GM18505 (cell line): ENCODE measurements around the gene ASTN2.
A peak's percentile ranks its signal among the peaks of the same experiment; 100 is the strongest.

Experiments
- ATAC-seq: cut with Tn5 transposase; IDR thresholded peaks from one replicate; pipeline ENCODE4 v1.9.1; 2021; ENCODE audit not compliant: unreplicated experiment
- POLR2A ChIP-seq: IDR thresholded peaks from 4 replicates; pipeline ENCODE4 v1.6.1; 2011; ENCODE audit warnings: borderline replicate concordance; ENCODE audit not compliant: insufficient read depth, insufficient read length; ENCODE audit errors: extremely low read depth

Gene ASTN2

GRCh38 chr9:116594547-116594946, 820.3 kb downstream of the ASTN2 start:
- no peak for ATAC-seq
- no peak for TF ChIP-seq POLR2A

- ATAC-seq: no peak
- no peak for TF ChIP-seq POLR2A
These were observed 821.9 kb downstream of the ASTN2 start for GRCh38 chr9:116592970-116593369.

- no peak for TF ChIP-seq POLR2A
- ATAC-seq: no peak
These were observed 825.2 kb downstream of the ASTN2 start for GRCh38 chr9:116589392-116590354.

DNA sequence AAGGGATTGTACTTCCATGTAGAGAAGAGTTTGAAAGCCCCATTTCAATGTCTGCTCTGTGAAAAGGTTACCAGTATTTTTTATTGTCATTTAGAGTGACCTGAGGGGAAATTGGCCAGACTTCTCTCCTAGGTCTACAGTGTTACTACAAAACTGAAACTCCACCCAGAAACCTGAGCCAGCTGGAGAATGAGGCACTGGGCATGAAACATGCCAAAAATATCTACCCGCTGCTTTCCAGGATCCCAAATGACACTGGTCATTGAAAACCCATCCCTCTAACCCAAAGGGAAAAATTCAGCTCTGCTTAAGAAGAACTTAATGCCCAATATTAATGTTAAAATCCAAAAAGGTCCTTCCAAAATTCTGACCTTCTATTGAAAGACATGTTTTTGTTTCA, 826.9 kb downstream of the ASTN2 start:
- ATAC-seq: no peak
- TF ChIP-seq POLR2A: no peak

DNA sequence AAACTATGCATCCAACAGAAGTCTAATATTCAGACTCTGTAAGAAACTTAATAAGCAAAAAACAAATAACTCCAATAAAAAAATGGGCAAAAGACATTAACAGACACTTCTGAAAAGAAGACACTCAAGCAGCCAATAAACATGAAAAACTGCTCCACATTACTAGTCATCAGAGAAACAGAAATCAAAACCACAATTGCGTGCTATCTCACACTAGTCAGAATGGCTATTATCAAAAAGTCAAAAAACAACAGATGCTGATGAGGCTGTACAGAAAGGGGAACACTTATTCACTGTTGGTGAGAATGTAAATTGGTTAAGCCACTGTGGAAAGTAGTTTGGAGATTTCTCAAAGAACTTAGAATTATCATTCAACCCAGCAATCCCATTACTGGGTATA, 829.0 kb downstream of the ASTN2 start:
- TF ChIP-seq POLR2A: no peak

GRCh38 chr9:116585204-116585603, 829.7 kb downstream of the ASTN2 start:
- ATAC-seq: no peak
- TF ChIP-seq POLR2A: no peak

More for the DNA sequence above, 829.0 kb downstream of the ASTN2 start:
- ATAC-seq: no peak

DNA sequence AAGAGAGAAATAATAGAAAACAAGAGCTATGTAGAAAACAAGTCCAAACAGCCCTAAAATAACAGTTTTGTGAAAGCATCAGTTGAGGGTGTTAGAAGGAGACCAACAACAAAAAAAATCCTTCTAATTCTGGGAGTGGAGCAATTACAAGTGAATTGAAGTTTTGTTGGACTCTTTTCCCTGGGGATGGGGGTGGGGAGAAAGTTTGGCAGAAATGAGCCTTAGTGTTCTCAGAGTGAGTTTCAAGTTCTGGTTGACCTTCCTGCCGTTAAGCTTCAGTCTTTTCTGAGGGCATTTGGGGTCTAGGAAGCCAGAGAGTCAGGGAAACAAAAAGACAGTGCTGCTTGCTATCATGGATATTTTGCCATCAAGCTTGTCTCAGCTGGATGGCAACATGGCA, 834.0 kb downstream of the ASTN2 start:
- no peak for ATAC-seq
- no peak for TF ChIP-seq POLR2A

DNA sequence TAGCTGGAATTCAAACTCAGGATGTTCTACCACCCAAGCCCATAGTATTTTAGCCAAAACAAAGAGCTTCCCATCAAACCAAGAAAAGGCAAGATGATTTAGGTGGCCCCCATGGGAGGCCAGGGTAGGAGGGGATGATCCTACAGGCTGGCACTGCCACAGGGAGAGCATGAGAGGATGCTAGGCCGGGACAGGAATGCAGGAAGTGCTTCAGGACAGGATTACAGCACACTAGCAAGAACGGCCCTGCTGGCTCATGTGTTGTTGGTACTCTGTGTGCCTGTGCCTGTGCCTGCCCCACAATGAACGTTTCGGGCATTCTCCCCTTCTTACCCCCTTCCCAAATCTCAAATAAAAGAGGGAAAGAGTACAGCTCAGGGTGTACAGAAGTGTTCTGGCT, 838.5 kb downstream of the ASTN2 start:
- no peak for TF ChIP-seq POLR2A
- no peak for ATAC-seq

DNA sequence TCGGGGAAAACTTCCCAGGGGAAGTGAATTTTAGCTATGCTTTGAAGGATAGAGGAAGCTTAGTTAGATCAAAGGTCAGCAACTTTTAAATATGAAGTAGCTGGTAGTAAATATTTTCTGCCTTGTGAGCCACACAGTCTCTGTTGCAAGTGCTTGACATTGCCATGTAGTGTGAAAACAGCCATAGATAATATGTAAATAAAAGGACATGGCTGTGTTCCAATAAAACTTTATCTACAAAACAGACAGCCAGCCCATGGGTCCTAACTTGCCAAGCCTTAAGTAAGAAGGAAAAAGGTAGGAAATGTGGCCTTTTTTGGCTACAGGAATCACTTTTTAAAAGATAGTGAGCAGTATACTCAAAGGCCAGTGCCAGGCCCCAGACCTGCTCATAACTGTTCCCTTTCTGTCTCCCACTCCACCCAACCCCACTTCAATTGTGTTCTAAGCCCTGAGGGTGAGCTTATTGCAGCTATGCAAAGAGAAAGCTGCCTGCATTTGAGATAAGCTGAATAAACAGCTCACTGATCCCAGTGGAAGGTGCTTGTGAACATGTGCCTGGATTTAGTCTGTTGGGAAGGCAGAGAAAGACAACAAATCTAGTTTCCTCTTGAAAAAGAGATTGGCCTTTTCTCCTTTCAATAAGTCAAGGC, 840.7 kb downstream of the ASTN2 start:
- no peak for TF ChIP-seq POLR2A
- ATAC-seq: no peak

DNA sequence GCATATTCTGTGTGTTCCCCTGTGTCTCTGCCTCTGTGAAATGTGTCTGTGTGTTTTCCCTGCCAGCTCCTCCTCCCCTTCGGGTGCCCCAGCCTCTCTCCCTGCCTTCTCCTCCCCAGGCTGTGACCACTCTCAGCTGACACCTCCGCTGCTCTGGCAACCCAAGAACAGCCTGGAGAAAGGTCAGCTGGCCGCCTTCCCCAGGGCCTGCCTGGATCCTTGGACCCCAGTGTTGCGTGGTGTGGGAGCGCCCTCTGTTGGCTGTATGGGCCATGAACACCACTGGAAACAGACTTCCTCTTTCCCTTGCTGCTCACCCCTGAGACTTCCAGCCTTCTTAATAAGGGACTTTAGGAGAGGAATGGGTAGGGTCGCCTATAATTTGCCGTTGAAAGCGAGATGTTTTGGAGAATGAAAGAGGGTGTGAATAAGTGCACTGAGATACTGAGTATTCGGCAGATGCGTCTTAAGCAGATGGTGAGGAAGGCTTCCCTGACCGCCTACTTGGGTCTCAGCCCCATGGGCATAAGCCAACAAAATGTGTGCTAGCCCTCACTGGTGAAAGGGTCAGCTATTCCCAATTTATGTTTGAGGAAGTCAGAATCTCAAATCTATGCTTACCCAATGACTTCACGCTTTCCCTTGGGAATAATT, 842.6 kb downstream of the ASTN2 start:
- peak; percentile 70 for ATAC-seq
- TF ChIP-seq POLR2A: no peak

- no peak for ATAC-seq
- TF ChIP-seq POLR2A: no peak
These were observed 845.7 kb downstream of the ASTN2 start for GRCh38 chr9:116569111-116569510.

DNA sequence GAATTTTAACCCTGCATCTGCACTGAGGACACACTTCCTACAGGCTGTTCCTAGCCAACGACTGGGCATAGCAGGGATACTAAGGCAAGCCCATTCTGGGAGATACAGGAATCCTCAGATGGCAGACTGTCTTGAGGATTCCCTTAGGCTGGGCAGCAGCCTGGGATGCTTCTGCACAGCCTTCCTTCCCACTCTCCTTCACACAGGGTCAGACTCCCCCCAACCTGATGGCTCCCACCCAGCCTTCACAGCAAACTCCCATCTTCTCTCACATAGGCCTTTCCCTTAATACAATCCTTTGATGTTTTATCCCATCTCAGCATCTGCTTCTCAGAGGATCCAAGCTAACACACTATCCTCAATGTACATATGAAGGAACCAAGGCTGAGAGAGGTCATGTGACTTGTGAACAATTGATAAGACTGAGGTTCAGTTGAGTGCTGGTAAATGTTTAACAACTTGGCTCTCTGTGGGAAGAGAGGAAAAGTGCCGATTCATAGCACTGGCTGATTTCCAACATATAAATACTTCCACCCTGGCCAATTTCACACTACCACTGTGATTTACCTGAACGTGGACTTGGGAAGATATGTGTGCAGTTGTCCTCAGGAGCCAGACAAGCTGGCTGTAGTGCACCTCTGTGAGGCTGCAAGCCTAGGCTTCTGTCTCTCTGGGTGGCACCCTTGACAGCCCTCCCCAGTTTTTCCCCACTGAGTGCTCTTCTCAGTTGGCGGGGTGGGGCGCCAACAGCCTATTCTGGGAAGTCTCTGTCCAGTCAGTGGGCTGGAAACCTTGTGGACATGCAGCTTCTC, 848.0 kb downstream of the ASTN2 start:
- TF ChIP-seq POLR2A: no peak
- no peak for ATAC-seq

DNA sequence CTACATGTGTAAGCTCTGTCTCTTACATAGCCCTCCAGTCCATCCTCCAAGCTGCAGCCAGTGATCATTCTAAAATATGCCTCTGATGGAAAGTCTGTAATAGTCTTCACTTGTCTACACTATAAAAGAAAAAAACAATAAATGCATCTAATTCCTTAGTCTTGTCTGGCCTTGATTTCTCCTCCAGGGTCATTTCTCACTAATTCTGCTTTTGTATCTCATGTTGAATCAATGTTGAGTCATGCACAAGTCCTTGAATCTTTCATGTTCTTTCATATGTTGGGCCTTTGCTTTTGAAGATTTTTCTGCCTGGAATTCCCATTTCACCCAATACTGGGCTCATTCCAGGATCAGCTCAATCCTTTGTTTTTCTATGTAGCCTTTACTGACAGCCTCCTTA, 848.9 kb downstream of the ASTN2 start:
- no peak for ATAC-seq
- no peak for TF ChIP-seq POLR2A
